Transverse colon (tissue), 4 donors: ENCODE results near the gene GPSM1. TPM values are rescaled to one million over a fixed set of nuclear protein-coding genes. Genes with fewer than 3 reads are reported as not detected.

Experiments used
- DNase-seq: peaks from one replicate; pipeline ENCODE4 v3.0.0-alpha.2; 2019
- H3K27ac ChIP-seq, 4 donors: fragments of 200-600 bp; sonication (generic); 2 replicates each; pipeline ENCODE4 v1.5.1; 2016 to 2018; ENCODE audit warnings: inconsistent platforms in 4 of 4
- H3K27me3 ChIP-seq: fragments of 200-600 bp; sonication (generic); 2 replicates; pipeline ENCODE4 v1.5.1; 2017; ENCODE audit warnings: inconsistent platforms
- H3K36me3 ChIP-seq, 4 donors: fragments of 200-600 bp; sonication (generic); 2 replicates each; pipeline ENCODE4 v1.5.1; 2017 to 2019; ENCODE audit warnings: inconsistent platforms in 4 of 4
- H3K4me1 ChIP-seq, 4 donors: fragments of 200-600 bp; sonication (generic); 2 replicates each; pipeline ENCODE4 v1.5.1; 2017 to 2020; ENCODE audit warnings: inconsistent platforms in 4 of 4
- H3K4me3 ChIP-seq, 4 donors: fragments of 200-600 bp; sonication (generic); 1 replicate in 1 of 4; 2 replicates in 3 of 4; pipeline versions ENCODE4 v1.5.1 to v1.6.1; 2017 to 2019; ENCODE audit warnings: inconsistent platforms in 4 of 4
- H3K9me3 ChIP-seq, 2 donors: fragments of 200-600 bp; sonication (generic); 2 replicates each; pipeline ENCODE4 v1.5.1; 2017 to 2019; ENCODE audit warnings: inconsistent platforms in 2 of 2
- EP300 ChIP-seq: sonication (generic); formaldehyde crosslinking; IDR thresholded peaks from one replicate; pipeline ENCODE4 v1.6.1; 2017; ENCODE audit warnings: antibody characterized with exemption, low read depth
- POLR2A ChIP-seq: fragments of 450-650 bp; IDR thresholded peaks from one replicate; pipeline ENCODE4 v1.6.1; 2016; ENCODE audit warnings: antibody characterized with exemption, mild to moderate bottlenecking, moderate library complexity
- POLR2AphosphoS5 ChIP-seq, 3 donors: sonication (generic); formaldehyde crosslinking; IDR thresholded peaks; one replicate each; pipeline ENCODE4 v1.6.1; 2016; ENCODE audit warnings: antibody characterized with exemption in 3 of 3
- WGBS, 2 donors: methylation state at CpG; one replicate each; pipeline ENCODE4 v1.1.5; 2018; ENCODE audit warnings: low coverage in 1 of 2; 5-methylcytosine and 5-hydroxymethylcytosine counted together
- in situ Hi-C, 4 donors: fragments of 200-750 bp; cut with MboI; loops; one replicate each; pipeline versions ENCODE4 v1.15.0 to v1.15.1; 2017; ENCODE audit warnings: low sequenced_read_pairs in 3 of 4, low pct_ligation_motif_present in 1 of 4, low pct_unique_long_range_greater_than_20kb in 1 of 4
- intact Hi-C: fragments of 100-400 bp; cut with DNase I; formaldehyde crosslinking; loops from one replicate; pipeline ENCODE4 v1.15.1; 2023; ENCODE audit warnings: low total_unique reads
- total RNA-seq, 4 donors: library from RNA; depleted of rRNA; stranded (reverse); fragments of >200 nt; gene quantifications; one replicate each; pipeline ENCODE4 v1.1.0, GENCODE V29; 2016
- TF ChIP-seq, protein P1 (sequence below), 5 experiments: fragments of 200-600 bp in 3 of 5; fragments of 450-650 bp in 2 of 5; sonication (generic) in 3 of 5; IDR thresholded peaks; 1 replicate in 2 of 5; 2 replicates in 3 of 5; pipeline ENCODE4 v1.5.1; 2016 to 2017; ENCODE audit warnings: antibody characterized with exemption in 5 of 5, inconsistent platforms in 3 of 5, mild to moderate bottlenecking in 2 of 5, moderate library complexity in 1 of 5

Gene GPSM1
- total RNA-seq, 4 donors from 2014 or later: 2.3 to 8.6 (median 7.0) TPM

DNA sequence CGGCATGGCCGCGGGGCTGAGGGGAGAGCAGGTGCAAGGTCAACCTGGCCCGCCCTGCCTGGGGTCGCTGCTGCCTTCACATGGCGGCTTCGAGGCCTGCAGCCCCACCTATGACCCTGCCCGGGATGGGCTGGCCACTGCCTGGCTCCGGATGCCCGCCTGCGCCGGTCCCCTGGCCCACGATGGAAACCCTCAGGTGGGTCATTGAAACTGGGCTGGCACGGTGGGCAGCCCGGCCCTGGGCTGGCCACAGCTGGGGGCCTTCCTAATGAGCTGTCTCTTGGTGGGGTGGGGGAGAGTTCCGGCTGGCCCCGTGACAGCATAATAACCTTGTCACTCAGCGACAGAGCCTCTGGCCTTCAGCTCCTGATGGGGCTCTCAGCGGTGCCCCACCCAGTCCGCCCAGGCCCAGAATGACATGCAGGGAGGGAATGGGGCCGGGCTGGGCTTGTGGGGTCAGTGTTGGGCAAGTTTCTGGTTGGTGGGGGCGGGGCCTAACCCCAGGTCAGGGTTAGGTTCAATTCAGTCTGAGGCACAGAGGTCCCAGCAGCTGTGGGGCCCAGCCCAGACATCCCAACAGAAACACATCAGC is 23.4 kb upstream of the GPSM1 start, which contains the start of gene CCDC187:
CCDC187 (minus strand) TSS at position 270 of the 592 bp plus-strand sequence; CDS start at position 6, 264 bp downstream.
- WGBS, 2 donors: 54% methylated on average over 9 of the region's 22 CpGs; no CpG with 5 or more reads in 1 of the 2 donors
- Histone ChIP-seq H3K27ac (no peak within 1 kb of the TSS), H3K36me3 (no peaks in the 10 kb centered on the region), H3K4me3 (no peak within 1 kb of the TSS), H3K27me3 (peaks cover 7% of the 10 kb centered on the region), H3K9me3 (no peaks in the 10 kb centered on the region), H3K4me1 (no peaks in the 10 kb centered on the region)
- in situ Hi-C loops: no loop called here
- TF ChIP-seq POLR2A (no peak), POLR2AphosphoS5 (IDR thresholded peaks at IDR 0.05) (no peak), EP300 (no peak)
- TF ChIP-seq, protein P1, sequence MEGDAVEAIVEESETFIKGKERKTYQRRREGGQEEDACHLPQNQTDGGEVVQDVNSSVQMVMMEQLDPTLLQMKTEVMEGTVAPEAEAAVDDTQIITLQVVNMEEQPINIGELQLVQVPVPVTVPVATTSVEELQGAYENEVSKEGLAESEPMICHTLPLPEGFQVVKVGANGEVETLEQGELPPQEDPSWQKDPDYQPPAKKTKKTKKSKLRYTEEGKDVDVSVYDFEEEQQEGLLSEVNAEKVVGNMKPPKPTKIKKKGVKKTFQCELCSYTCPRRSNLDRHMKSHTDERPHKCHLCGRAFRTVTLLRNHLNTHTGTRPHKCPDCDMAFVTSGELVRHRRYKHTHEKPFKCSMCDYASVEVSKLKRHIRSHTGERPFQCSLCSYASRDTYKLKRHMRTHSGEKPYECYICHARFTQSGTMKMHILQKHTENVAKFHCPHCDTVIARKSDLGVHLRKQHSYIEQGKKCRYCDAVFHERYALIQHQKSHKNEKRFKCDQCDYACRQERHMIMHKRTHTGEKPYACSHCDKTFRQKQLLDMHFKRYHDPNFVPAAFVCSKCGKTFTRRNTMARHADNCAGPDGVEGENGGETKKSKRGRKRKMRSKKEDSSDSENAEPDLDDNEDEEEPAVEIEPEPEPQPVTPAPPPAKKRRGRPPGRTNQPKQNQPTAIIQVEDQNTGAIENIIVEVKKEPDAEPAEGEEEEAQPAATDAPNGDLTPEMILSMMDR (IDR thresholded peaks at IDR 0.05): no peak
- no peak for DNase-seq
- intact Hi-C loops: no loop called here

DNA sequence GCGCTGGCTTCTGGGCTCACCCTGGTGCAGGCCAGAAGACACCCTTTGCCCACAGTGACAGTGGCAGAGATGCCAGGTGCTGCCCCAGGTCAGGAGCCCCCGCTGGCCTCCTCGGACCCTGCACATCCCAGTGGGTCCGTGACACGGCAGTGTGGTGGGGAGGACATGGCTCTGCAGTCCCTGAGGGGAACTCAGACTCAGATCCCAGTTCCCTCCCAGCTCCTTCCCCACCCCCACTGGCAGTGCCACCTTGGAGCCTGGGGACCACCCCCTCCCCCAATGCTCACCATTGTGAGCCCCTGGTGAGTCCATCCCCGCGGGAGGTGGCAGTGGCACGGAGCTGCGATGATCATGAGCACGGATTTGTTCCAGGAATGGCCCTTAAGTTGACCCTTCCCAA is 22.9 kb upstream of the GPSM1 start:
- Histone ChIP-seq H3K27me3 (peaks cover 11% of the 10 kb centered on the region), H3K4me3 (no peak overlapping the region), H3K4me1 (no peaks in the 10 kb centered on the region), H3K9me3 (no peaks in the 10 kb centered on the region), H3K27ac (no peak overlapping the region), H3K36me3 (no peaks in the 10 kb centered on the region)
- intact Hi-C loops: no loop called here
- in situ Hi-C loops: no loop called here
- 88% methylated on average over 7 of the region's 10 CpGs; no CpG with 5 or more reads in 1 of the 2 donors for WGBS, 2 donors
- DNase-seq: no peak
- TF ChIP-seq, protein P1 (IDR thresholded peaks at IDR 0.05): no peak
- TF ChIP-seq EP300 (no peak), POLR2A (no peak), POLR2AphosphoS5 (IDR thresholded peaks at IDR 0.05) (no peak)

DNA sequence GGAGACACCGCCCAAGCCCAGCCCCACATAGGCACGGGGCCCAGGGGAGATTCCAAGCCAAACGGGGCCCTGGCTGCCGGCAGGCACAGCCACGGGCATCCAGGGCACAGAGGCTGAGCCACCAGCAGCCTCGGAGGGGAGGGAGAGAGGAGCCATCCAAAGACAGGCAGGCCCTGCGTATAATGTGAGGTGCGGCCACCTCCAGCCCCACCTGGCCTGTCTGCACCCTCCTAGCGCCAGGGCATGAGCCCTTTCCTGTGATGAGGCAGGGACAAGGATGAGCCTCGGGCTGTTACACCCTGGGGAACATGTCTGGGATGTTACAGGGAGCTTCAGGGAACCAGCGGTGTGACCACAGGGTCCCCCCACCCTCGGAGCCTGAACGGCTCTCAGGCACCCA is 22.4 kb upstream of the GPSM1 start:
- 54% methylated on average over 12 of the region's 13 CpGs; no CpG with 5 or more reads in 1 of the 2 donors for WGBS, 2 donors
- DNase-seq: no peak
- no peak overlapping the region for H3K4me3 ChIP-seq
- no peaks in the 10 kb centered on the region for H3K4me1 ChIP-seq
- no peaks in the 10 kb centered on the region for H3K36me3 ChIP-seq
- H3K27ac ChIP-seq: no peak overlapping the region
- peaks cover 11% of the 10 kb centered on the region for H3K27me3 ChIP-seq
- H3K9me3 ChIP-seq: no peaks in the 10 kb centered on the region
- intact Hi-C loops: no loop called here
- TF ChIP-seq POLR2AphosphoS5 (IDR thresholded peaks at IDR 0.05) (no peak), EP300 (no peak), POLR2A (no peak)
- TF ChIP-seq, protein P1 (IDR thresholded peaks at IDR 0.05): no peak
- in situ Hi-C loops: no loop called here

DNA sequence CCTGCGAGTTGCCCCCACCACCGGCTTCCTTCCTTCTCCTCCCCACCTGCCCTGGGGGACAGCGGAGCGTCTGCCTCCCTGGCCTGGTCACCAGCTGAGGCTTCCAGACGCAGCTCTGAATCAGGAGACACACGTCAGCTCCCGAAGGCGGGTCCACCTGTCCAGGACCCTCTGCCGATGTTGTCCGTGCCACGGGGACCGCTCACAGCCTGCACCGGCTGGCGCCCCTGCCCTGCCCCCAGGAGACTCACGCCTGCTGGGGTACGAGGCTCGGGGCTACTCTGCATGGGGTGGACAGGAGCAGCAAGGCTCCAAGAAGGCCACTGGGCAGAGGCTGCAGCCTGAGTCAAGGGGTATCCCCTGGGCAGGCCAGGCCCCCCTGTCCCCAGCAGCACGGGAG is 21.5 kb upstream of the GPSM1 start:
- TF ChIP-seq, protein P1 (IDR thresholded peaks at IDR 0.05): no peak
- TF ChIP-seq POLR2A (no peak), EP300 (no peak), POLR2AphosphoS5 (IDR thresholded peaks at IDR 0.05) (no peak)
- 60% methylated on average over 17 of the region's 18 CpGs; no CpG with 5 or more reads in 1 of the 2 donors for WGBS, 2 donors
- in situ Hi-C loops: no loop called here
- DNase-seq: no peak
- intact Hi-C loops: no loop called here
- Histone ChIP-seq H3K27ac (no peak overlapping the region), H3K27me3 (peaks cover 15% of the 10 kb centered on the region), H3K4me3 (no peak overlapping the region), H3K9me3 (no peaks in the 10 kb centered on the region), H3K36me3 (no peaks in the 10 kb centered on the region), H3K4me1 (peaks cover 0 to 2% (median 0%) of the 10 kb centered on the region in 4 donors)
